ENCODE measurements around the gene TMEM151A.
A peak's percentile ranks its signal among the peaks of the same experiment; 100 is the strongest.
"Not testable (repeated sequence)": the region's sequence is repeated elsewhere in the genome, so short reads cannot be mapped to it uniquely, and the experiment has no call there.

TMEM151A gene
- total RNA-seq, result 0 to 0.76 (median 0.24) reads per million in 4 donors

- peak in 1 of 5 donors; percentile 51 for DNase-seq
Measured at GRCh38 chr11:66291706-66292542, at the start of gene TMEM151A. Gene TMEM151A, plus strand, starts transcription at chr11:66291894. Its CDS starts 120 bp downstream, at chr11:66292014.

DNA sequence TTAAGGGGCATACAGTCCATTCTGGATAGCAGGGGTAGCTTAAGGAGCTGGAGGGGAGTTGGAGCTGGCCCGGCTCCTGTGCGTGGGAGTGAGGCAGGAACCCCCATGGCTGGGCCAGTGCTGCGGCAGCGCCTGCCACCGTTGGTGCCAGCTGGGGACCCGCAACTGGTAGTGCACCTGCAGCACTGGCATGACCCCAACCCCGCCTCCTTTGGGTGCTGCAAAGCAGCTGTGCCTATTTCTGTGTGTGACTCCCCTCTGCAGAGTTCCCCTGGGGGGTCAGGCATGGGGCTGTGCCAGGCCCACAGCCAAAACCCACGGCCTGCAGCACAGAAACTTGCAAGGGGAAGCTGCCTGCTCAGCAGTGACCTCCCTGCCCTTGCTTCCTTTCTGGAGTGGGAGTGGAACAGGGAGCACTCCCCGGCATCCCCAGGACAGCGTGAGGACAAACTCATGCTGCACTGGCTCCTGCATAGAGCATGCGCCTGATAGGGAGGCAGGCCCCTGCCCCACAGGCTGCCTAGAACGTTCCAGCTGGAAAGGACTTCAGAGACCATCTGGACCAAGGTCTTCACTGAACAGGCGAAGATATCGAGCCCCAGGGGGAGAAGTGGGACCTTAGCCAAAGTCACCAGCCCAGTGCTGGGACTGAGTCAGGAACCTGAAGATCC, 49.5 kb upstream of the TMEM151A start:
- DNase-seq, result no peak

DNA sequence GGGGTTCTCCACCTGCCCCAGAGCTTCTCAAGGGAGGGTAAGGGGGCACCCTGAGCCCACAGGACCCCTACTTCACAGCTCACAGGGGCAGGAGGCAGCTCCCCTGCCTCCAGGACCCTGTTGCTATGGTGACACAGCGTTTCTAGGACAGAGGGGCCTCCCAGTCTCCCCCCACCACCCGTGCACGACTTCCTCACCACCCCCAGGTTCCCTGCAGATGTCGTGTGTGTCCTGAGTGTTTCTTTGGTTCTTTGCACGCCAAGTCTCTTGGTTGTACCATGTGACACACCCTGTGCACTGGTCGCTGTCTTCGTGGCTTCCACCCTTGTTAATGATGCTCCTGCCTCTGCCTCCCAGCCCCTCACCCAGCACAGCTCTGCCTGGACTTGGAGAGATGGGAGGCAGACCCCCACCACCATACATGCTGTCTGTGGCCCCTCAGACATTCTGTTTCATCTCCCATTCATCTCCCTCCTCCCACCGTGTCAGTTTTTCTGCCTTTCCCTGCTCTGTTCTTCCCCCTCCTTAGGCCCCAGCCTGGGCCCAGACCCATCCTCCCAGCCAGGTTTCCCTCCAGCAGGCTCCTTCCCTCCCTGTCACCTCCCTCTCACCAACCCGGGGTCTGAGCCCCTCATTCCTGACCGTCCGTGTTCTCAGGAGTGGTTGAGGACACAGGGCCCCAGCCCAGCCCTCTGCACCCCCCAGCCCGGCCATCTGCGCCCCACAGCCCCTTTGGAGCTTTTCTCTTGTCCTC, 47.7 kb upstream of the TMEM151A start:
- no peak for DNase-seq

DNA sequence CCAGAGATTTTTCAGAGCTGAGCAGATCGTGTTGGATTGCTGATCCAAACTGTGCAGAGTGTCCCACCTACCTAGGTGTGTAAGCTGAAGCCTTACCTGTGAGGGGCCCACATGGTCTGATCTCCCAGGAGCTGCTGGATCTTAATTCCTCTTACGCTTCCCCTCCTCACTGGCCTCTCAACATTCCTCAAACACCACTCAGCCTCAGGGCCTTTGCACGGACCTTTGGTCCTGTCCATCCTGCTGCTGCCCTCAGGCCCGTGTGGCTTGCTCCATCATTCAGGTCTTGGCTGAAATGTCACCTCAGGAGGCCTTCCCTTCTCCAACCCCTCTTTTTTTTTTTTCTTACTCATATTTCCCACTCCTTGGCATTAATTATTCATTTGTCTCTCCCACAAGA, 44.4 kb upstream of the TMEM151A start:
- no peak for DNase-seq

DNA sequence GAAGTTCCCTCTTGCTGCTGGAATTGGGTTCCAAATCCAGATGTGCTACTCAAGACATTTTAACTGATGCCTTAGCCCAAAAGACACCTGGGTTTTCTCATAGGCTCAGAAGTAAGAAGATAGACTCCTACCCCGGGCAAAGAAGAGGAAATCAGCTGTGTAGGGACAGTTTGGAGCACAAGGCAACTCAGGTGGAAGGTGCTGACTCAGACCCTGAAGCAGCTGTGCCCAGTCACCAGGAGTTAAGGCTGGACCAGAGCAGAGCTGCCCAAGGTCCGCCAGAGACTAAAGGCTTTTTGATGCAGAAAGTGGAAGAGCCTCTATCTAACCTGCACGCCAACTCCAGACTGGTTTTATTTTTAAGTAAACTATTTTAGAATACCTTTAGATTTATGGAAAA, 43.9 kb upstream of the TMEM151A start:
- no peak for DNase-seq

DNA sequence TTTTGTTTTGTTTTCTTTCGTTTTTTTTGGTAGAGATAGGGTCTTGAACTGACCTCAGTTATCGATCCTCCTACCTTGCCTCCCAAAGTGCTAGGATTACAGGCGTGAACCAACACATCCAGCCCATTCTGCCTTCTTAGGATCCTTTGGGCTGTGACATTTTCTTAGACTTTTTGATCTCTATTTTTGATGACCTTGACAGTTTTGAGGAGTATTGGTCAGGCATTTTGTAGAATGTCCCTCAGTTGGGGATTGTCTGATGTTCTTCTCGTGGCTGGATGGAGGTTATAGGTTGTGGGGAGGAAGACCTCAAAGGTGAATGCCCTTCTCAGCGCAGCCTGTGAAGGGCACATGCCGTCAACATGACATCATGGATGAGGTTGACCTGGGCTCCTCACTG, 42.8 kb upstream of the TMEM151A start:
- DNase-seq, result no peak

GRCh38 chr11:66251809-66252208, 39.9 kb upstream of the TMEM151A start:
- no peak for DNase-seq

GRCh38 chr11:66253081-66253480, 38.6 kb upstream of the TMEM151A start:
- not testable (repeated sequence) for DNase-seq

DNA sequence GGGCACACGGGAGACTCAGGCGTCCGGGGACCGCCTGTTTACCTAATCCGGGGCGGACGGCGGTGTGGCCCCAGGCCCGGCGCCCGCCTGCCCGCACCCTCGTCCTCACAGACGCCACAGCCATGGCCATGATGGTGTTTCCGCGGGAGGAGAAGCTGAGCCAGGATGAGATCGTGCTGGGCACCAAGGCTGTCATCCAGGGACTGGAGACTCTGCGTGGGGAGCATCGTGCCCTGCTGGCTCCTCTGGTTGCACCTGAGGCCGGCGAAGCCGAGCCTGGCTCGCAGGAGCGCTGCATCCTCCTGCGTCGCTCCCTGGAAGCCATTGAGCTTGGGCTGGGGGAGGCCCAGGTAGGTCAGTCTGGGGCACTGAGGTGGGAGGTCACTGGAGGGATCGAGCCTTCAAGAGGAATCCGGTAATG, 33.2 kb upstream of the TMEM151A start:
- no peak for DNase-seq

GRCh38 chr11:66259225-66259624, 32.5 kb upstream of the TMEM151A start:
- no peak for DNase-seq

DNA sequence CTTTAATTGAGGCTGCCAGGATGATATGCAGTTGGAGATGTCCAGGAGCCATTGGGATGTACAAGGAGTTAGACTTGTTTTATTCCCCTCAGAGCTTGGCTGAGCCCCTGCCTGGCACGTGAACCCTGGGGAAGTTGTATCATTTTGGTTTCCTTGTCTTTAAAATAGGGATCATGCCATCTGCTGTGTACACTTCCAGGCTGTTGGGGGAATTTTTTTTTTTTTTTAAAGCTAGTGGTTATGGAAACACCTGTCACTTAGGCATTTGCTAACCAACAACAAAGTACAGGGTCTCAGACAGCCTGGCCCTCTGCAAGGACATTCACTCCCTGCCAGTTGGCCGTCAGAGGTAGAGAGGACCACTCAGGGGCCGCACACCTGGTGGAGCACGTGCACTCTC, 31.7 kb upstream of the TMEM151A start:
- no peak for DNase-seq

GRCh38 chr11:66261578-66261977, 30.1 kb upstream of the TMEM151A start:
- DNase-seq, result no peak

GRCh38 chr11:66262191-66262590, 29.5 kb upstream of the TMEM151A start:
- DNase-seq, result no peak

GRCh38 chr11:66262696-66263095, 29.0 kb upstream of the TMEM151A start:
- DNase-seq, result no peak

- no peak for DNase-seq
Measured at GRCh38 chr11:66263231-66263630, 28.5 kb upstream of the TMEM151A start.

DNA sequence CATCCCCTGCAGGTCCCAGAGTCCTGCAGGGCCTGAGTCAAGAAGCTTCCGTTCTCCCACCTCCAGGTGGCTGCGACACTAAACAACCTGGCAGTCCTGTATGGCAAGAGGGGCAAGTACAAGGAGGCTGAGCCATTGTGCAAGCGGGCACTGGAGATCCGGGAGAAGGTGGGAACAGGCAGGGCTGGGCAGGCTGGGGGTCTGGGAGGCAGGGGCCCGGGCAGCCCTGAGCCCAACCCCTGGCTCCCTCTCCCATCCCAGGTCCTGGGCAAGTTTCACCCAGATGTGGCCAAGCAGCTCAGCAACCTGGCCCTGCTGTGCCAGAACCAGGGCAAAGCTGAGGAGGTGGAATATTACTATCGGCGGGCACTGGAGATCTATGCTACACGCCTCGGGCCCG, 27.9 kb upstream of the TMEM151A start:
- no peak for DNase-seq

DNA sequence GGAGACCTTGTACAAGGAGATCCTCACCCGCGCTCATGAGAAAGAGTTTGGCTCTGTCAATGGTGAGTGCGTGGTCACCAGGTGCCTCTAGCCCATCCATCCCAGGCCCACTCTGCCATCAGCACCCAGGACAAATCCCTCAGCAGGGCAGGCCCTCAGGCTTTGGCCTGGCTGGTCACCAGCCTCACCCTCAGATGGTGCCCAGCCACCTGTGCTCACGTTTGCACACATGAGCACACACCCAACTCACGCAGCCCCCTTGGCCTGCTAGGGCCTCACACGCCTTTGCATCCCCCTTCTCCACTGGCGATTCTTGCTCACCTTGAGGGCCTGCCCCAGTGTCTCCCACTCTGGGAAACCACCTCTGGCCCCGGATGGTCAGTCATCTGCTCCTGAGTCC, 27.3 kb upstream of the TMEM151A start:
- DNase-seq, result no peak

DNA sequence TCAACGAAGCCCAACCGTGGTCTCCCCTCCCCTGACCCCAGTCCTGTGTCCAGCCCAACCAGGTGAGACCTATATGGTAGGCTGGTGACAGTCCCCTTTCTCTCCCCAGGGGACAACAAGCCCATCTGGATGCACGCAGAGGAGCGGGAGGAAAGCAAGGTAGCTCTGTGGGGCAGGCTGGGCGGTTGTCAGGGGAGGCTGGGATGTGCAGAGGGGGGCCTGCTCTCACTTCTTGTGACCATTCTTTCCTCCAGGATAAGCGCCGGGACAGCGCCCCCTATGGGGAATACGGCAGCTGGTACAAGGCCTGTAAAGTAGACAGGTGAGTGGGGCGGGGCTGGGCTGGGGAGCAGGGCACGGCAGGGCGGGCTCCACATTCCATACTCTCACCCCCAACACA, 26.8 kb upstream of the TMEM151A start:
- DNase-seq, result peak in 1 of 5 donors; percentile 25

DNA sequence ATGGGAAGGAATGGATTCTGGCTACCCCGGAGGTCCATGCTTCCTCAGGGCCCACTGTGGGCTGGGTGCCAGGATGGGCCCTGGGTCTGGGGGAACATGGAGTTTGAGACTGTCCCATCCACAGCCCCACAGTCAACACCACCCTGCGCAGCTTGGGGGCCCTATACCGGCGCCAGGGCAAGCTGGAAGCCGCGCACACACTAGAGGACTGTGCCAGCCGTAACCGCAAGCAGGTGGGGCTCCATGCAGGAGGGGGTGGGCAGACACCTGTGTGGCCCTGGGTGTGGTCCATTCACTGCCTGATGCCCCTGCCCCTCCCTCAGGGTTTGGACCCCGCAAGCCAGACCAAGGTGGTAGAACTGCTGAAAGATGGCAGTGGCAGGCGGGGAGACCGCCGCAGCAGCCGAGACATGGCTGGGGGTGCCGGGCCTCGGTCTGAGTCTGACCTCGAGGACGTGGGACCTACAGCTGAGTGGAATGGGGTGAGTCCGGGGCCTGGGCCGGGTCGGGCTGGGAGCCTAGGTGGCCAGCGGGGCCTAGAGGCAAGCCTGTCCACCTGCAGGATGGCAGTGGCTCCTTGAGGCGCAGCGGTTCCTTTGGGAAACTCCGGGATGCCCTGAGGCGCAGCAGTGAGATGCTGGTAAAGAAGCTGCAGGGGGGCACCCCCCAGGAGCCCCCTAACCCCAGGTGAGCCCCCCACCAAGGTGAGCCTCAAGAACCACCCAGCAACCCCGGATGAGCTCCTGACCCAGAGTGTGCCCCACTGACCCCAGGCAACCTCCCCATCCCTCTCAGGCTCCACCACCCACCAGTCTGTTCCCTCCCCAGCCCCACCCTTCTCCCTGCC, 25.9 kb upstream of the TMEM151A start:
- DNase-seq, result no peak

GRCh38 chr11:66266378-66267038, 25.2 kb upstream of the TMEM151A start:
- no peak for DNase-seq

DNA sequence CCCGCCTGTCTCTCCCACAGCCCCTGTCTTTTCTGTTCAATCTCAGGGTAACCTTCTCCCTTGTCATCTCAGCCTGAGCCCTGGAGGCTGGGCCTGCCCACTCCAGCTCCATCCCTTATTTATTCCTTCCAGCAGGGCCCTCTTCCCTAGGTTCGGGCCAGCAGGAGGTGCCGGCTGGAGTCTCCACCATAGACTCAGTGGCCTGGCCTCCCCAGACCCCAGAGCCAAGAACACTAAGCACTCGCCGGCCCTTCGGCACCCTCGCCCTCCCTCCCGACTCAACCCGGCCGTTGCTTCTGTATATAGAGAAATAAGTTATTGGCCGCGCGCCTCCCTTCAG, 24.7 kb upstream of the TMEM151A start:
- no peak for DNase-seq
